Ishikawa (cell line): Measurements from ENCODE around the gene RIPOR2.

Source experiments
- CEBPB ChIP-seq: IDR thresholded peaks from 2 replicates; pipeline ENCODE4 v1.6.1; 2012
- CREB1 ChIP-seq: IDR thresholded peaks from 2 replicates; pipeline ENCODE4 v1.6.1; 2012; ENCODE audit warnings: low read depth
- EGR1 ChIP-seq: IDR thresholded peaks from 2 replicates; pipeline ENCODE4 v1.6.1; 2012
- EP300 ChIP-seq: IDR thresholded peaks from 2 replicates; pipeline ENCODE4 v1.6.1; 2012; ENCODE audit warnings: borderline replicate concordance
- FOXM1 ChIP-seq: IDR thresholded peaks from 2 replicates; pipeline ENCODE4 v1.6.1; 2012; ENCODE audit warnings: low read depth, borderline replicate concordance
- MAX ChIP-seq: IDR thresholded peaks from 2 replicates; pipeline ENCODE4 v1.6.1; 2012
- NFIC ChIP-seq: IDR thresholded peaks from 2 replicates; pipeline ENCODE4 v1.6.1; 2012
- RAD21 ChIP-seq: IDR thresholded peaks from 2 replicates; pipeline ENCODE4 v1.6.1; 2012; ENCODE audit warnings: low read depth
- REST ChIP-seq: IDR thresholded peaks from 2 replicates; pipeline ENCODE4 v1.6.1; 2012; ENCODE audit warnings: low read depth, mild to moderate bottlenecking
- TAF1 ChIP-seq: IDR thresholded peaks from 2 replicates; pipeline ENCODE4 v1.6.1; 2012; ENCODE audit warnings: low read depth, mild to moderate bottlenecking
- TCF12 ChIP-seq: IDR thresholded peaks from 2 replicates; pipeline ENCODE4 v1.6.1; 2012; ENCODE audit warnings: low read depth
- TEAD4 ChIP-seq: IDR thresholded peaks from 2 replicates; pipeline ENCODE4 v1.6.1; 2012
- USF1 ChIP-seq: IDR thresholded peaks from 2 replicates; pipeline ENCODE4 v1.6.1; 2012
- YY1 ChIP-seq: IDR thresholded peaks from 2 replicates; pipeline ENCODE4 v1.6.1; 2012; ENCODE audit warnings: low read depth
- ZBTB7A ChIP-seq: IDR thresholded peaks from 2 replicates; pipeline ENCODE4 v1.6.1; 2012; ENCODE audit warnings: low read depth

RIPOR2 gene

DNA sequence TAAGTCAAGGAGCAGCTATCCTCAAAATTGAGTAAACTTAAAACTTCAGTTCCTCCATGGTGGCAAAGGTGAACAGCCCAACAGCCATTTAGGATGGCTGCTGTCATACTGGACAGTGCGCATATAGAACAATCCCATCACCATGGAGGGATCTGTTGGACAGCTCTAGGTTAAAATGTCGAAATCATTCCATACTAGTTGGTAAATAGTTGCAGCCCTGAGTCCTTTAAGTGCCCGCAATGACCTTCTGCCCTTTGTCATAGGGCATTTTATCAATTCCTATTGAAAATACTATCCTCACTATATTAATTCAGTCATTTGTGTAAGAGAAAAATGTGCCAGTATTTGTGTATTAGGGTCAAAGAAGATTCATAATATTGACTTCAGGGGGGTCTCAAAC, 128.2 kb downstream of the RIPOR2 start:
- TF ChIP-seq ZBTB7A (no peak), MAX (no peak), YY1 (no peak), TCF12 (no peak), USF1 (no peak), TAF1 (no peak), CEBPB (no peak), EGR1 (no peak), FOXM1 (no peak), REST (no peak), EP300 (no peak), NFIC (no peak), RAD21 (no peak), TEAD4 (no peak), CREB1 (no peak)

GRCh38 chr6:24802271-24803059, 133.3 kb downstream of the RIPOR2 start:
- no peak for TF ChIP-seq TCF12
- no peak for TF ChIP-seq MAX
- TF ChIP-seq ZBTB7A: no peak
- TF ChIP-seq USF1: no peak
- TF ChIP-seq RAD21: no peak
- no peak for TF ChIP-seq TAF1
- no peak for TF ChIP-seq FOXM1
- TF ChIP-seq CEBPB: no peak
- TF ChIP-seq YY1: no peak
- no peak for TF ChIP-seq EGR1
- TF ChIP-seq REST: no peak
- TF ChIP-seq EP300: no peak
- no peak for TF ChIP-seq TEAD4
- TF ChIP-seq NFIC: no peak
- no peak for TF ChIP-seq CREB1

- TF ChIP-seq FOXM1 (no peak), RAD21 (no peak), USF1 (no peak), TCF12 (no peak), NFIC (no peak), REST (no peak), ZBTB7A (no peak), YY1 (no peak)
Observed at GRCh38 chr6:24799541-24799915, 136.2 kb downstream of the RIPOR2 start.
